DOHH2 (cell line): ENCODE measurements around the gene SLC2A2.

ENCODE experiments used
- H3F3A ChIP-seq: fragments of 200-600 bp; sonication (generic), shearing (Covaris generic); 2 replicates; pipeline ENCODE4 v1.6.0; 2016; ENCODE audit warnings: antibody characterized with exemption, mild to moderate bottlenecking; ENCODE audit not compliant: control insufficient read depth, insufficient read depth
- H3K27ac ChIP-seq: fragments of 200-600 bp; sonication (generic); 2 replicates; pipeline ENCODE4 v1.5.1; 2014; ENCODE audit warnings: low read depth, mild to moderate bottlenecking, low read length, moderate library complexity
- H3K27me3 ChIP-seq: fragments of 200-600 bp; sonication (generic); 2 replicates; pipeline ENCODE4 v1.6.1; 2014; ENCODE audit warnings: mild to moderate bottlenecking, low read length, mixed read lengths; ENCODE audit not compliant: control insufficient read depth
- H3K36me3 ChIP-seq: fragments of 200-600 bp; sonication (generic); 2 replicates; pipeline ENCODE4 v1.6.1; 2014; ENCODE audit warnings: mild to moderate bottlenecking, low read length, moderate library complexity, mixed read lengths; ENCODE audit not compliant: control insufficient read depth
- H3K4me1 ChIP-seq: fragments of 200-600 bp; sonication (generic); 2 replicates; pipeline ENCODE4 v1.6.1; 2014; ENCODE audit warnings: mild to moderate bottlenecking, low read length, mixed read lengths; ENCODE audit not compliant: control insufficient read depth
- H3K4me2 ChIP-seq: fragments of 200-600 bp; sonication (generic); 2 replicates; pipeline ENCODE4 v1.6.0; 2014; ENCODE audit warnings: mild to moderate bottlenecking, low read length, moderate library complexity
- H3K4me3 ChIP-seq: fragments of 200-600 bp; sonication (generic); 2 replicates; pipeline ENCODE4 v1.5.1; 2014; ENCODE audit warnings: mild to moderate bottlenecking, low read length, mixed read lengths
- H3K79me2 ChIP-seq: fragments of 200-600 bp; sonication (generic); 2 replicates; pipeline ENCODE4 v1.6.1; 2014; ENCODE audit warnings: mild to moderate bottlenecking, low read length, mixed read lengths; ENCODE audit not compliant: control insufficient read depth
- H3K9me2 ChIP-seq: fragments of 200-600 bp; sonication (generic); replicated peaks from 2 replicates; pipeline ENCODE4 v1.6.1; 2014; ENCODE audit warnings: mild to moderate bottlenecking, low read length, mixed read lengths; ENCODE audit not compliant: control insufficient read depth
- H3K9me3 ChIP-seq: fragments of 200-600 bp; sonication (generic); 2 replicates; pipeline ENCODE4 v1.6.1; 2014; ENCODE audit warnings: antibody characterized with exemption, low read length, mixed read lengths; ENCODE audit not compliant: control insufficient read depth, insufficient read depth
- H4K20me1 ChIP-seq: fragments of 200-600 bp; sonication (generic); 2 replicates; pipeline ENCODE4 v1.6.0; 2014; ENCODE audit warnings: low read depth, mild to moderate bottlenecking, antibody characterized with exemption, low read length, moderate library complexity; ENCODE audit not compliant: control insufficient read depth, insufficient read depth
- EZH2phosphoT487 ChIP-seq: fragments of 200-600 bp; sonication (generic); IDR thresholded peaks from 2 replicates; pipeline ENCODE4 v1.6.1; 2017; ENCODE audit warnings: borderline replicate concordance, mild to moderate bottlenecking, antibody characterized with exemption, low read length, moderate library complexity, mixed read lengths
- TF ChIP-seq, protein P1 (sequence below): fragments of 200-600 bp; sonication (generic); IDR thresholded peaks from one replicate; pipeline ENCODE4 v1.5.1; 2014; ENCODE audit warnings: antibody characterized with exemption, mild to moderate bottlenecking, low read depth, low read length; ENCODE audit not compliant: poor library complexity, severe bottlenecking

SLC2A2 gene

DNA sequence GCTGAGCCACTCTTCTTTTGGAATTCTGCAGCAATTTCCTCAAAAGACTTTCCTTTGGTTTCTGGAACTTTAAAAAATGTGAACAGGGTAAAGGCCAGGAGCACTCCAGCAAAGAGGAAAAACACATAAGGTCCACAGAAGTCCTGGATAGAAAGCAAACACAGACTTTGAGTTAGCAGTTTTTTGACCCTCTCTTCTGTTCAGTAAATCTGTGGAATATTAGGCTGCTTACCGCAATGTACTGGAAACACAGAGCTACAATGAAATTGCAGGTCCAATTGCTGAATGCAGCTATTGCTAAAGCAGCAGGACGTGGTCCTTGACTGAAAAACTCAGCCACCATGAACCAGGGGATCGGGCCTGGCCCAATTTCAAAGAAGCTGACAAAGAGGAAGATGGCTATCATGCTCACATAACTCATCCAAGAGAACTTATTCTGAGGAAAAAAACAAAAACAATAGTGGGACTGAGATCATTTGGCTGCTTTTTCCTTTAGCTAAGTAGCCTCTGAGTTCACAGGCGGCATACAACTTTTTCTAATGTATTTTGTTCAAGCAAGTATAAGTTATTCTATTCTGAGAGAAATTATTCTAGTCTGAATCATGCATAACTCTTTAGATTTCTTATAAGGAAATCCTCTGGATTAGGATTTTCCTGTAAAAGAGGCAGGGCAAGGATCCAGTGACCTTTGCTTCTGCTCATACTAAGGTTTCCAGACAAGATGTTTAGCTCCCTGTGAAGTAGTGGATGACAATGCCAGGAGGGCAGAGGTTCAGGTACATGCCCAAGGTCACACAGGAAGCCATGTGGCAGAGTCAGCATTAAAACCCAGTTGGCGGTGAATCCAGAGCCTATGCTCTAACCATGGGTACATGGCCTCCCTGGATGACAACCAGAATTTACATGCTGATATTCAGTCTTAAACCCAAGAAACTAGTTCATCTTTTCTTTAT lies 28.3 kb downstream of the SLC2A2 start:
- no peaks in the 10 kb centered on the region for H4K20me1 ChIP-seq
- H3K4me1 ChIP-seq: no peaks in the 10 kb centered on the region
- H3K4me2 ChIP-seq: no peak overlapping the region
- H3K9me3 ChIP-seq: no peaks in the 10 kb centered on the region
- H3F3A ChIP-seq: no peaks in the 10 kb centered on the region
- no peaks in the 10 kb centered on the region for H3K36me3 ChIP-seq
- no peak for TF ChIP-seq EZH2phosphoT487
- TF ChIP-seq, protein P1, sequence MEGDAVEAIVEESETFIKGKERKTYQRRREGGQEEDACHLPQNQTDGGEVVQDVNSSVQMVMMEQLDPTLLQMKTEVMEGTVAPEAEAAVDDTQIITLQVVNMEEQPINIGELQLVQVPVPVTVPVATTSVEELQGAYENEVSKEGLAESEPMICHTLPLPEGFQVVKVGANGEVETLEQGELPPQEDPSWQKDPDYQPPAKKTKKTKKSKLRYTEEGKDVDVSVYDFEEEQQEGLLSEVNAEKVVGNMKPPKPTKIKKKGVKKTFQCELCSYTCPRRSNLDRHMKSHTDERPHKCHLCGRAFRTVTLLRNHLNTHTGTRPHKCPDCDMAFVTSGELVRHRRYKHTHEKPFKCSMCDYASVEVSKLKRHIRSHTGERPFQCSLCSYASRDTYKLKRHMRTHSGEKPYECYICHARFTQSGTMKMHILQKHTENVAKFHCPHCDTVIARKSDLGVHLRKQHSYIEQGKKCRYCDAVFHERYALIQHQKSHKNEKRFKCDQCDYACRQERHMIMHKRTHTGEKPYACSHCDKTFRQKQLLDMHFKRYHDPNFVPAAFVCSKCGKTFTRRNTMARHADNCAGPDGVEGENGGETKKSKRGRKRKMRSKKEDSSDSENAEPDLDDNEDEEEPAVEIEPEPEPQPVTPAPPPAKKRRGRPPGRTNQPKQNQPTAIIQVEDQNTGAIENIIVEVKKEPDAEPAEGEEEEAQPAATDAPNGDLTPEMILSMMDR: no peak
- no peaks in the 10 kb centered on the region for H3K9me2 ChIP-seq
- H3K4me3 ChIP-seq: no peak overlapping the region
- no peaks in the 10 kb centered on the region for H3K27me3 ChIP-seq
- no peaks in the 10 kb centered on the region for H3K79me2 ChIP-seq
- no peak overlapping the region for H3K27ac ChIP-seq

DNA sequence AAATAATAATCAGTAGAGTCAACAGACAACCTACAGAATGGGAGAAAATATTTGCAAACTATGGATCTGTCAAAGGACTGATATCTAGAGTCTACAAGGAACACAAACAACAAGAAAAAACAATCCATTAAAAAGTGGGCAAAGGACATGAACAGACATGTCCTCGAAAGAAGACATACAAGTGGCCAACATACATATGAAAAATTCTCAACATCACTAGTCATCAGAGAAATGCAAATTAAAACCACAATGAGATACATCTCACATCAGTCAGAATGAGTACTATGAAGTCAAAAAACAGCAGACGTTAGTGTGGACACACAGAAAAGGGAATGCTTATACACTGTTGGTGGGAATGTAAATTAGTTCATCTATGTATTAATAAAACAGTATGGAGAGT lies 33.7 kb downstream of the SLC2A2 start:
- no peak overlapping the region for H3K4me3 ChIP-seq
- no peaks in the 10 kb centered on the region for H3K4me1 ChIP-seq
- no peaks in the 10 kb centered on the region for H3K9me3 ChIP-seq
- H3K79me2 ChIP-seq: no peaks in the 10 kb centered on the region
- H3K4me2 ChIP-seq: no peak overlapping the region
- no peaks in the 10 kb centered on the region for H3K36me3 ChIP-seq
- no peaks in the 10 kb centered on the region for H3F3A ChIP-seq
- H4K20me1 ChIP-seq: no peaks in the 10 kb centered on the region
- H3K27me3 ChIP-seq: no peaks in the 10 kb centered on the region
- TF ChIP-seq EZH2phosphoT487: no peak
- TF ChIP-seq, protein P1: no peak
- H3K27ac ChIP-seq: no peak overlapping the region
- H3K9me2 ChIP-seq: no peaks in the 10 kb centered on the region

DNA sequence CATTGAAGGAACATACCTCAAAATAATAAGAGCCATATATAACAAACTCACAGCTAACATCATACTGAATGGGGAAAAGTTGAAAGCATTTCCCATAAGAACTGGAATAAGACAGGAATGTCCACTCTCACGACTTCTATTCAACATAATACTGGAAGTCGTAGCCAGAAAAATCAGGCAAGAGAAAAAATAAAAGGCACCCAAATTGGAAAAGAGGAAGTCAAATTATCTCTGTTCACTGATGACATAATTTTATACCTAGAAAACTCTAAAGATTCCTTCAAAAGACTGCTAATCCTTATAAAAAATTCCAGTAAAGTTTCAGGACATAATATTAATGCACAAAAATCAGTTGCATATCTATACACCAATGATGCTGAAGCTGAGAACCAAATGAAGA lies 34.9 kb downstream of the SLC2A2 start:
- no peaks in the 10 kb centered on the region for H4K20me1 ChIP-seq
- H3F3A ChIP-seq: no peaks in the 10 kb centered on the region
- TF ChIP-seq, protein P1: no peak
- TF ChIP-seq EZH2phosphoT487: no peak
- no peak overlapping the region for H3K4me2 ChIP-seq
- no peak overlapping the region for H3K27ac ChIP-seq
- H3K4me3 ChIP-seq: no peak overlapping the region
- H3K4me1 ChIP-seq: no peaks in the 10 kb centered on the region
- H3K9me2 ChIP-seq: no peaks in the 10 kb centered on the region
- no peaks in the 10 kb centered on the region for H3K9me3 ChIP-seq
- H3K36me3 ChIP-seq: no peaks in the 10 kb centered on the region
- no peaks in the 10 kb centered on the region for H3K79me2 ChIP-seq
- H3K27me3 ChIP-seq: no peaks in the 10 kb centered on the region
